ENCODE data around the gene CALN1.

DNA sequence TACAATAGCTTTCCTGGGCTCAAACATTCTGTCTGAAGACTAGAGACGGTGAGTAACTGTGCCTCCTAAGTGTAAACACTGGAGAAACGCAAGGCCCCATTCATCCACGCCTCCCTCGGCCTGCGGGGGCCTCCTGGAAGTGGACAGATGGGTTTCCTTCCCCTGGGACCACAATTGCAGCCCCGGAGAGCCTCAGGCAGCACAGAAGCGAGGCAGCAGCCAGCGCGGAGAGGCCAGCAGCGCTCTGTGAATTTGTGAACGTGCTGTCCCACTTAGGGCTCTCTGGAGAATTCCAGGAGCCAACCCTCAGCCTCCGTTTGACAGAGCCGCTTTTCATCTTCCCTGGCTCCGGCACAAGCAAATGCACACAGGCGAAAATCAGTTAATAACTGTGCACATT lies 23.2 kb upstream of the CALN1 start:
- TF ChIP-seq, protein P1, sequence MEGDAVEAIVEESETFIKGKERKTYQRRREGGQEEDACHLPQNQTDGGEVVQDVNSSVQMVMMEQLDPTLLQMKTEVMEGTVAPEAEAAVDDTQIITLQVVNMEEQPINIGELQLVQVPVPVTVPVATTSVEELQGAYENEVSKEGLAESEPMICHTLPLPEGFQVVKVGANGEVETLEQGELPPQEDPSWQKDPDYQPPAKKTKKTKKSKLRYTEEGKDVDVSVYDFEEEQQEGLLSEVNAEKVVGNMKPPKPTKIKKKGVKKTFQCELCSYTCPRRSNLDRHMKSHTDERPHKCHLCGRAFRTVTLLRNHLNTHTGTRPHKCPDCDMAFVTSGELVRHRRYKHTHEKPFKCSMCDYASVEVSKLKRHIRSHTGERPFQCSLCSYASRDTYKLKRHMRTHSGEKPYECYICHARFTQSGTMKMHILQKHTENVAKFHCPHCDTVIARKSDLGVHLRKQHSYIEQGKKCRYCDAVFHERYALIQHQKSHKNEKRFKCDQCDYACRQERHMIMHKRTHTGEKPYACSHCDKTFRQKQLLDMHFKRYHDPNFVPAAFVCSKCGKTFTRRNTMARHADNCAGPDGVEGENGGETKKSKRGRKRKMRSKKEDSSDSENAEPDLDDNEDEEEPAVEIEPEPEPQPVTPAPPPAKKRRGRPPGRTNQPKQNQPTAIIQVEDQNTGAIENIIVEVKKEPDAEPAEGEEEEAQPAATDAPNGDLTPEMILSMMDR (optimal IDR thresholded peaks at IDR 0.05 in 1 of 3, IDR thresholded peaks at IDR 0.05 in 1 of 3, conservative IDR thresholded peaks at IDR 0.05 in 1 of 3; ENCODE audit: extremely low read depth in 1 of 3, insufficient read depth in 2 of 3, low read length in 3 of 3), result no peak
- no peak for TF ChIP-seq EZH2 (IDR thresholded peaks at IDR 0.05; ENCODE audit: low read length)
